ENCODE measurements around the gene LRRC40. TPM values are rescaled to one million over a fixed set of nuclear protein-coding genes. Genes with fewer than 3 reads are reported as not detected.
"Not testable (repeated sequence)": the region's sequence is repeated elsewhere in the genome, so short reads cannot be mapped to it uniquely, and the experiment has no call there.

The LRRC40 gene
- total RNA-seq, 1 experiment from 2014 or later, result 13.4 TPM

- H3K27me3 ChIP-seq (ENCODE audit: insufficient read depth, low read length); H4K20me1 ChIP-seq (ENCODE audit: insufficient read depth); H3K4me2 ChIP-seq (ENCODE audit: low read length); H3K36me3 ChIP-seq (ENCODE audit: control insufficient read depth in 1 of 2, insufficient read depth in 2 of 2, low read length in 2 of 2); POLR2A ChIA-PET; BruUV-seq (replicated peaks); H3K9me3 ChIP-seq (ENCODE audit: control insufficient read depth in 1 of 2, insufficient read depth in 1 of 2, low read depth in 1 of 2, low read length in 2 of 2); H3K9ac ChIP-seq (ENCODE audit: low read length); intact Hi-C loops (cut with micrococcal nuclease); ATAC-seq; CTCF ChIA-PET; RAD21 ChIA-PET (ENCODE audit: low non-redundant PET in 1 of 2, low total read pairs in 2 of 2, uncharacterized antibody in 2 of 2, unreplicated experiment in 2 of 2); H3K4me3 ChIP-seq (replicated peaks in 1 of 2; ENCODE audit: low read depth in 1 of 2, low read length in 2 of 2); H3K9me2 ChIP-seq (ENCODE audit: insufficient read depth); H3K27ac ChIP-seq (ENCODE audit: low read depth, low read length); DNase-seq (ENCODE audit: low read depth, low spot score); H2AFZ ChIP-seq (ENCODE audit: low read depth, low read length, poor library complexity, severe bottlenecking); H3K79me2 ChIP-seq (ENCODE audit: insufficient read depth, low read length); H3K4me1 ChIP-seq (ENCODE audit: control insufficient read depth in 1 of 2, insufficient read depth in 2 of 2, low read length in 2 of 2): not testable (repeated sequence)
Measured at GRCh38 chr1:70185181-70185580, 20.2 kb downstream of the LRRC40 start.

DNA sequence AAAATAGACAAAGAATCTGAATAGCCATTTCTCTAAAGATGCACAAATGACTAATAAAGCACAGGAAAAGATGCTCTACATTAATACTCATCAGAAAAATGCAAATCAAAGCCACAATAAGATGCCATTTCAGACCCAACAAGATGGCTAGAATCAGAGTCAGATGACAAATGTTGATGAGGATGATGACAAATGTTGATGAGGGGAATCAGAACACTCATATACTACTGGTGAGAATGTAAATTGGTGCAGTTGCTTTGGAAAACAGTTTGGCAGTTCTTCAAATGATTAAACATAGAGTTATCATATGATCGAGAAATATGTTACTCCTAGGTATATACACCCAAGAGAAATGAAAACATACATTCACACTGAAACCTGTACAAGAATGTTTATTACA lies 33.9 kb downstream of the LRRC40 start:
- TF ChIP-seq, protein P1, sequence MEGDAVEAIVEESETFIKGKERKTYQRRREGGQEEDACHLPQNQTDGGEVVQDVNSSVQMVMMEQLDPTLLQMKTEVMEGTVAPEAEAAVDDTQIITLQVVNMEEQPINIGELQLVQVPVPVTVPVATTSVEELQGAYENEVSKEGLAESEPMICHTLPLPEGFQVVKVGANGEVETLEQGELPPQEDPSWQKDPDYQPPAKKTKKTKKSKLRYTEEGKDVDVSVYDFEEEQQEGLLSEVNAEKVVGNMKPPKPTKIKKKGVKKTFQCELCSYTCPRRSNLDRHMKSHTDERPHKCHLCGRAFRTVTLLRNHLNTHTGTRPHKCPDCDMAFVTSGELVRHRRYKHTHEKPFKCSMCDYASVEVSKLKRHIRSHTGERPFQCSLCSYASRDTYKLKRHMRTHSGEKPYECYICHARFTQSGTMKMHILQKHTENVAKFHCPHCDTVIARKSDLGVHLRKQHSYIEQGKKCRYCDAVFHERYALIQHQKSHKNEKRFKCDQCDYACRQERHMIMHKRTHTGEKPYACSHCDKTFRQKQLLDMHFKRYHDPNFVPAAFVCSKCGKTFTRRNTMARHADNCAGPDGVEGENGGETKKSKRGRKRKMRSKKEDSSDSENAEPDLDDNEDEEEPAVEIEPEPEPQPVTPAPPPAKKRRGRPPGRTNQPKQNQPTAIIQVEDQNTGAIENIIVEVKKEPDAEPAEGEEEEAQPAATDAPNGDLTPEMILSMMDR (IDR thresholded peaks at IDR 0.05 in 2 of 3, conservative IDR thresholded peaks at IDR 0.05 in 1 of 3; ENCODE audit: borderline replicate concordance in 1 of 3, insufficient read depth in 1 of 3, low read depth in 2 of 3, low read length in 2 of 3), result no peak
- TF ChIP-seq EGR1 (IDR thresholded peaks at IDR 0.05; ENCODE audit: low read depth), result no peak
- TF ChIP-seq, protein P2, sequence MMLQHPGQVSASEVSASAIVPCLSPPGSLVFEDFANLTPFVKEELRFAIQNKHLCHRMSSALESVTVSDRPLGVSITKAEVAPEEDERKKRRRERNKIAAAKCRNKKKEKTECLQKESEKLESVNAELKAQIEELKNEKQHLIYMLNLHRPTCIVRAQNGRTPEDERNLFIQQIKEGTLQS (IDR thresholded peaks at IDR 0.05), result no peak
- no peak for TF ChIP-seq CEBPB (IDR thresholded peaks at IDR 0.05; ENCODE audit: low read depth)
- no peak for TF ChIP-seq ZNF274 (IDR thresholded peaks at IDR 0.05; ENCODE audit: low read depth, low read length)
- H3K4me2 ChIP-seq (ENCODE audit: low read length), result no peak overlapping the region

More for the DNA sequence above, 33.9 kb downstream of the LRRC40 start:
- H3K27ac ChIP-seq (ENCODE audit: low read depth, low read length), result no peak overlapping the region
- DNase-seq (ENCODE audit: low read depth, low spot score) (no peak), ATAC-seq (no peak)
- no peaks in the 10 kb centered on the region for H3K9me2 ChIP-seq (ENCODE audit: insufficient read depth)
- H3K36me3 ChIP-seq (ENCODE audit: control insufficient read depth in 1 of 2, insufficient read depth in 2 of 2, low read length in 2 of 2), result 0 out of 4 replicates have a peak, but pooled peaks cover 0 to 2% of the 10 kb centered on the region in 2 experiments
- H3K79me2 ChIP-seq (ENCODE audit: insufficient read depth, low read length), result no peaks in the 10 kb centered on the region
- BruUV-seq (replicated peaks), result no TSS peak
- no peak overlapping the region for H3K4me3 ChIP-seq (replicated peaks in 1 of 2; ENCODE audit: low read depth in 1 of 2, low read length in 2 of 2)
- no peaks in the 10 kb centered on the region for H3K4me1 ChIP-seq (ENCODE audit: control insufficient read depth in 1 of 2, insufficient read depth in 2 of 2, low read length in 2 of 2)
- ChIA-PET CTCF (no interaction called here), RAD21 (ENCODE audit: low non-redundant PET in 1 of 2, low total read pairs in 2 of 2, uncharacterized antibody in 2 of 2, unreplicated experiment in 2 of 2) (no interaction called here), POLR2A (no interaction called here)
- H4K20me1 ChIP-seq (ENCODE audit: insufficient read depth), result no peaks in the 10 kb centered on the region
- no peak overlapping the region for H3K9ac ChIP-seq (ENCODE audit: low read length)
- no peaks in the 10 kb centered on the region for H3K27me3 ChIP-seq (ENCODE audit: insufficient read depth, low read length)
- intact Hi-C loops (cut with micrococcal nuclease), result no loop called here
- no peak overlapping the region for H2AFZ ChIP-seq (ENCODE audit: low read depth, low read length, poor library complexity, severe bottlenecking)
- no peaks in the 10 kb centered on the region for H3K9me3 ChIP-seq (ENCODE audit: control insufficient read depth in 1 of 2, insufficient read depth in 1 of 2, low read depth in 1 of 2, low read length in 2 of 2)
